AG04450 (cell line): ENCODE results near the gene SFRP5. TPM values are rescaled to one million over a fixed set of nuclear protein-coding genes. Genes with fewer than 3 reads are reported as not detected.

Source experiments
- CTCF ChIA-PET: fragments of 300-600, 350-600 bp; formaldehyde crosslinking; extraction: SDS; loops from one replicate; lab custom pipeline; 2022; ENCODE audit warnings: antibody characterized with exemption, inconsistent platforms; lab: Charles Lee
- POLR2A ChIA-PET: fragments of 350-600 bp; formaldehyde crosslinking; extraction: SDS; loops from one replicate; lab custom pipeline; 2021; ENCODE audit warnings: antibody characterized with exemption, inconsistent platforms; lab: Yijun Ruan, JAX
- DNase-seq: peaks from one replicate; pipeline ENCODE4 v3.0.0-alpha.2; 2011; ENCODE audit warnings: low read depth, low spot score
- H3K27ac ChIP-seq: one replicate; pipeline ENCODE4 v1.5.1; 2012; ENCODE audit warnings: low read depth, low read length, control low read depth
- H3K27me3 ChIP-seq: one replicate; pipeline ENCODE4 v1.6.0; 2012; ENCODE audit warnings: low read length; ENCODE audit not compliant: control insufficient read depth, insufficient read depth
- H3K4me3 ChIP-seq: 2 replicates; pipeline ENCODE4 v1.5.1; 2011; ENCODE audit warnings: mild to moderate bottlenecking, low read depth, low read length, control low read depth
- H3K9me3 ChIP-seq: 2 replicates; pipeline ENCODE4 v1.5.1; 2012; ENCODE audit warnings: low read length; ENCODE audit not compliant: control insufficient read depth, insufficient read depth
- CTCF ChIP-seq: IDR thresholded peaks from 2 replicates; pipeline ENCODE4 v1.5.1; 2011; ENCODE audit warnings: low read depth, low read length, control low read depth, inconsistent platforms
- polyA plus RNA-seq: library from polyadenylated mRNA; depleted of rRNA; stranded (reverse); fragments of >200 nt; gene quantifications from 2 replicates; pipeline ENCODE4 v1.2.3, GENCODE V29; 2011

Gene SFRP5
- polyA plus RNA-seq, 1 experiment, result not detected

GRCh38 chr10:97781618-97782331 is 10.0 kb upstream of the SFRP5 start:
- POLR2A ChIA-PET, result no interaction called here
- DNase-seq, result no peak
- Histone ChIP-seq H3K27me3 (peaks cover 31% of the 10 kb centered on the region), H3K4me3 (no peak overlapping the region), H3K9me3 (no peaks in the 10 kb centered on the region; the same call in 1 of the 2 replicates), H3K27ac (no peak overlapping the region)
- CTCF ChIA-PET, result interaction anchor here (0.6 to 3.3 kb wide), 2 partner anchors 10 to 388 kb away, joined by 3 to 27 read pairs; no protein-coding TSS in a partner anchor
- no peak for TF ChIP-seq CTCF

DNA sequence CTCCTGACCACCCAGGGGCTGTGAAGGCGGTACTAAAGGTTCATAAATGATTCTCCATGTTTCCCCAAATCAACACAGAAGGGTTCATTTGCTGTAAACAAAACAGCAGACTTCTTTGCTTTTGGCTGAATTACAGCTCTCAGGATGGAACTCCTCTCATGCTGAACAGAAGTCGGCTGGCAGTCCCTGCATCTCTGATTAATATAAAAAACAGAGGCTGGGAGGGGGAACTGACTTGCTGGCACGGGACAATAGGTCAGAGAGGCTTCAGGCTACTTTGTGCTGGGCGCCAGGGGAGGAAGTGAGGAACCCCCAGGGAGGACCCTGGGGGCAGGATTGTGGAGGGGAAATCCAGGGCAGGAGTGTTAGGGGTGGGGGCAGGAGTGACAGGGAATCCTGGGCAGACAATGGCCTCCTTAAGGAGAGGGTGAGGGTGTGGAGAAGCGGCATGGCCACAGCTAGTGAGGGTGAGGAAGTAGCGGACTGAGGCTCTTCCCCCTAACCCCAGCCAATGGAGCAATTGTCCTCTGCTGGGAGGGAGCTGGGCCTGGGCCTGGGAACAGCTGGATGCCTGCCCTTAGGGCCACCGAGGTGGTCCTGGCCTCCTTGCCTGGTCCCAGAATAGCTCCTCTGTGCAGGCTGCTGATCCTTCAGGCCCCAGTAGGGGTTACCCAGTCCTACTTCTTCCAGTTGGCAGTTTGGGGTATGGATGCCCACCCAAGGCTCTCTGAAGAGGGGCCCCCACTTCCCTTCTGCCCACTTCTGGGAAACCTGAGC is 9.2 kb upstream of the SFRP5 start:
- DNase-seq, result no peak
- TF ChIP-seq CTCF, result no peak
- ChIA-PET CTCF (interaction anchor here (3.3 kb wide), 1 partner anchor 11 kb away, joined by 27 read pairs; no protein-coding TSS in a partner anchor), POLR2A (no interaction called here)
- H3K9me3 ChIP-seq, result no peaks in the 10 kb centered on the region; the same call in 1 of the 2 replicates
- H3K27me3 ChIP-seq, result peaks cover 25% of the 10 kb centered on the region
- no peak overlapping the region for H3K27ac ChIP-seq
- H3K4me3 ChIP-seq, result no peak overlapping the region

GRCh38 chr10:97779975-97780374 is 8.2 kb upstream of the SFRP5 start:
- no peak for DNase-seq
- TF ChIP-seq CTCF, result no peak
- Histone ChIP-seq H3K27ac (no peak overlapping the region), H3K4me3 (no peak overlapping the region), H3K9me3 (no peaks in the 10 kb centered on the region; the same call in 1 of the 2 replicates), H3K27me3 (peaks cover 27% of the 10 kb centered on the region)
- ChIA-PET CTCF (interaction anchor here (3.3 kb wide), 1 partner anchor 12 kb away, joined by 27 read pairs; no protein-coding TSS in a partner anchor), POLR2A (no interaction called here)

DNA sequence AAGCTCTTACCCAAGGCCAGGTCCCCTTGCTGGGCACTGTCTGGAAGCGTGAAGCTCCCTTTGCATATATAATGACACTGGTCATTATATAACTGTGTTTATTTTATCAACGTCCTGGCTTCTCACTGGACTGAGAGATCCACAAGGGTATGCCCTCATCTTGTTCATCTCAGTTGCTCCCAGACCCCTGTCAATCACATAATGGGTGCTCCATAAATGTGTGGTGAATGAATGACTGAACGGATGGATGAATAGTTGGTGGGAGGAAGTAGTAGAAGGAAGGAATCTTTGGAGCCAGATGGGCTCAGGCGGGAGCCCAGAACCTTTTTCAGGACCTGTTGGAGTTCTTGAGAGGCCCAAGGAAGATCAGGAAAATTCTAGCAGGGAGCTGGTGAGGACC is 7.7 kb upstream of the SFRP5 start:
- H3K4me3 ChIP-seq, result no peak overlapping the region
- H3K9me3 ChIP-seq, result no peaks in the 10 kb centered on the region; the same call in 1 of the 2 replicates
- H3K27me3 ChIP-seq, result peaks cover 31% of the 10 kb centered on the region
- POLR2A ChIA-PET, result no interaction called here
- no peak overlapping the region for H3K27ac ChIP-seq
- no peak for TF ChIP-seq CTCF
- CTCF ChIA-PET, result interaction anchor here (3.3 kb wide), 1 partner anchor 12 kb away, joined by 27 read pairs; no protein-coding TSS in a partner anchor
- DNase-seq, result no peak
